ENCODE measurements around the gene FBXL2.
"Not testable (repeated sequence)": the region's sequence is repeated elsewhere in the genome, so short reads cannot be mapped to it uniquely, and the experiment has no call there.

Gene FBXL2

DNA sequence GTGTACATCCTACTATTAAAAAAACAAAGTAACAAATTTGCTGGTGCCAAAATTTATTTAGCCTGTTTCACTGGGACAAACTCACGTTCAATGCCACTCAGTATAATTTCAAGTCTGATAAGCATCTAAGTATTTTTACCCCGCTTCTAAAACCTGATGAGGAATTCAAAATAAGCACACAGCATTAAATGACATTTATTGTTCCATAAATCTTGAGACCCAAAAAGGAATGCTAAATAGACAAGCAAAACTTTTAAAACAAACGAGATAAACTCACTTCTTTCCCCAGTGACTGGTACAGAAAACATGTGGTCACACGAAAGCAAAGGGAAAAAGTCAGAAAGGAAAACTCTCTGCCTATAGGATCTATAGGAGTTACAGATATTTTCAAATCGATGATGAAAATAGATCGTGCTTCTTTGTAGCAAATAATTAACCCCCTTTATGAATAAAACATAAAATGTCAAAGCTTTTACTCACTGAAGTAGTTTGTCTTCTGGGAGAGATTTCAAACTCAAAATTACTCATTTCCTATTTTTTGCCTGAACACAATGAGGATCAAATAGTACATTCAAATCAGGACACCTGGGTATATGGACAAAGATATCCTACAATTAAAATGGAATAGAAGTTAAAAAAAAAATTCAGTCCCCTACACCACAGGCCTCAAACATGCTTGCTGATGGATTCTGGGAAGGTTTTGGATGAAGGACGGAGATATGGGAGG lies 111.3 kb downstream of the FBXL2 start:
- DNase-seq = no peak

- DNase-seq = no peak
These were observed 112.7 kb downstream of the FBXL2 start for GRCh38 chr3:33389908-33390307.

- DNase-seq = no peak
These were observed 114.2 kb downstream of the FBXL2 start for GRCh38 chr3:33391255-33391995.

GRCh38 chr3:33392144-33392543 lies 114.9 kb downstream of the FBXL2 start:
- no peak for DNase-seq

GRCh38 chr3:33392703-33393125 lies 115.5 kb downstream of the FBXL2 start:
- DNase-seq = no peak

DNA sequence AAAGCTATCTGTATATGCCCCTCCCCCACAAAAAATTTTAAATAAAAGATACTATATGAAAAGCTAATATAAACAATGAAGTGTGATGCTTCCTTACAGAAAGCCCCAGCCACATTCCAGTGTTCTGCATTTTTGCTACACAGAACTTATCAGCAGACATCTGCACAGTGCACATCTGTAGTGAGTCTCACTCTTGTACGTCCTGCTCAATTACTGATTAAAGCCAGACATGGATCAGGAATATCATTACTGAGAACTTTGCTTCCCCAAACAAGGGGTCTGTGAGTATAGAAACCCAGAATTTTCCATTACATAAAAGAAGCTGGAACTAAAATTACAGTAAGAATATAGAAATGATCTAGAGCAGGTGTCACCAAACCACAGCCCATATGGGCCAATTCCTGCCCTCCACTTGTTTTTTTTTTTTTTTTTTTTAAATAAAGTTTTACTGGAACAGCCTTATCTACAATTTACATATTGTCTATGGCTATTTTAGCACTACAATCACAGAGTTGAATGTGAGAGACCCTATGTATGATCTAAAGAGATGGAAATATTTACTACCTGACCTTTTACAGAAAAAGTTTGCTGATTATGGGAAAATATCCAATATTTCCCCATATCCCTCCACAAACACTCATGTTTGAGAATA lies 117.3 kb downstream of the FBXL2 start:
- DNase-seq = no peak

- DNase-seq = no peak
These were observed 118.7 kb downstream of the FBXL2 start for GRCh38 chr3:33395900-33396299.

DNA sequence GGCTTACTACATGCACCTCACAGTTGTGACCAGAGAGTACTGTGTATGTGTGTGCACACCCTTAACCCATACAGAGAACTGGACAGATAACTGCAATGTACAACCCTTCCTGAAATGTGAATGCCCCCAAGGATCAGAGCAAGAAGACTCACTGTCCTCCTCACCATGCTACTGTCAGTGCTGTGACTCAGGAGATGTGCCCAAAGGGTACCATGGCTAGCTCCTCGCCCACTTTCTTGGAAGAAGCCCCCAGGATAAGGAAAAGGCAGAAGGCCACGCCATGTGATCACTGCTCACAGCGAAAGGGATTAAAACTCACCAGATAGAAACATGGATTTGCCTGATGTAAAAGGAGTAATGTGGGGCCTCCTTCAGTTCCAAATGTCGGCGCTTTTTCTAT lies 121.2 kb downstream of the FBXL2 start:
- no peak for DNase-seq

DNA sequence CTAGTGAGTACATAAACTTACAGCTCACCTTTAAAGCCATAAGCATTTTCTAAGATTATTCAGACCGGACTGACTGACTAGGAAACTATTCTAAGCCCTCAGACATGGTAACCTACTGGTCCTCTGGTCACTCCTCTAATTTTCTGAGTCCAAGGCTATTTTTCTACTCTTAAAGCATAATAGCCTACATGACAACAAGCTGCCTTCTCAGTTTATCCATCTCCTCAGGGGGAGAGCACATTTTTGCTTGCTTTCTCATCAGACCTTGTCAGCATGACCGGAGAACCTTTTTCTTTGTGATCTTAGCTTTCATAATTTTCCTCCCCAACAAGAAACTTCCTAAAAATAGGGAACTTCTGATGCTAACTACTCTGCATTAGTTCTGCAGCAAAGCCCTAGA lies 124.5 kb downstream of the FBXL2 start:
- DNase-seq = no peak

- no peak for DNase-seq
These were observed 125.7 kb downstream of the FBXL2 start for GRCh38 chr3:33402936-33403335.

GRCh38 chr3:33403756-33404155 lies 126.5 kb downstream of the FBXL2 start:
- DNase-seq = no peak

DNA sequence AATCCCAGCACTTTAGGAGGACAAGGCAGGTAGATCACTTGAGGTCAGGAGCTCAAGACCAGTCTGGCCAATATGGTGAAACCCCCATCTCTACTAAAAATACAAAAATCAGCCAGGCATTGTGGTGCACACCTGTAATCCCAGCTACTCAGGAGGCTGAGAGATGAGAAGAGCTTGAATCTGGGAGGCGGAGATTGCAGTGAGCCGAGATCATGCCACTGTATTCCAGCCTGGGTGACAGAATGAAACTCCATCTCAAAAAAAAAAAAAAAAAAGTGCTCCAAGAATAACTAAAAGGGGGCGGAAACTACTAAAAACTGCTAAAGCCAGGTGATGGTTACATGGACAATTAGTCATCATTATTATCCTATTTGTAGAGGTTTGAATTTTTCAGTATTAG lies 133.6 kb downstream of the FBXL2 start:
- not testable (repeated sequence) for DNase-seq

GRCh38 chr3:33417066-33417673 lies 139.9 kb downstream of the FBXL2 start:
- DNase-seq = no peak

- DNase-seq = no peak
These were observed 142.7 kb downstream of the FBXL2 start for GRCh38 chr3:33419948-33420347.

DNA sequence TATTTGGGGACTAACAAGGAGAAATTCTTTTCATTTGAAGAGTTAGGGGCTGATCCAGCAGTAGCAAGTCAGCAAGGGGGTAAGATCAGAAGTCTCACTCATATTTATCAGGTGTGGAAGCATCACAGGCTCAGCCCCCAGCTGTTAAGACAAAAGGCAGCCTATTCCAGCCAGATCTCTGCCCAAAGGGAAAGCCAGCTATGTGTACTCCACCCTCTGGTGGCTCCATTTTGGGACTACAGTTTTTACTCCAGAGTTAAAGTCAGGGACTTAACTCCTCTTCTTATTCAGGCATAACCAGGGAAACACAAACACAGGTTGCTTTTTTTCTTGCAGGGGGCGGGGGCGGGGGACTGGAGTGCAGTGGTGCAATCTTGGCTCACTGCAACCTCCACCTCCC lies 143.7 kb downstream of the FBXL2 start:
- DNase-seq = no peak

DNA sequence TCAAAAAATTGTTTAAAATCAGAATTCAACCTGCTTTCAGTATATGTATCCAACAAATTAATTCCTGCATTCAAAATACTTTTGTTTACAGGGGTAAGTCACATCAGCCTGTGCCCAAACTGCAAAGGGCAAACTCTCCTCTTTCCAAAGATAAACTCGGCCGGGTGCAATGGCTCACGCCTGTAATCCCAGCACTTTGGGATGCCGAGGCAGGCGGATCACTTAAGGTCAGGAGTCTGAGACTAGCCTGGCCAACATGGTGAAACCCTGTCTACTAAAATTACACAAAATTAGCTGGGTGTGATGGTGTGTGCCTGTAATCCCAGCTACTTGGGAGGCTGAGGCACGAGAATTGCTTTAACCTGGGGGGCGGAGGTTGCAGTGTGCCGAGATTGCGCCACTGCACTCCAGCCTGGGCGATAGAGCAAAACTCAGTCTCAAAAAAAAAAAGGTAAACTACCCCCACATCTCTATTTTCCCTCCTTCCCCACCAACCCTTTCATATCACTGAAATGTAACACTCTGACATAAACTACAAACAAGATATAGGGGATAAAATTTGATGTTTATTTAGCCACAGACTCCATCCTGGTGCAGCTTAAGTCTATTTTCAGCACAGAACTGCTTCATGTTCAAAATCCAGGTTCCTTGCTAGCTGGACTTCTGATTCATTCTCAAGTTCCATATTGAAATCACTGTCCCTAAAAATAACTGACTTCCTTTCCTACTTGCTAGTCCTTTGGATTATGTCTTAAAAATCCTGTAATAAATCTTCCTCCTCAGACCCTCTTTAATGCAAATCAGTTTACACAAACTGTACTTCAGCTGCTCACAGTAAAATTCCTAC lies 147.6 kb downstream of the FBXL2 start:
- no peak for DNase-seq

DNA sequence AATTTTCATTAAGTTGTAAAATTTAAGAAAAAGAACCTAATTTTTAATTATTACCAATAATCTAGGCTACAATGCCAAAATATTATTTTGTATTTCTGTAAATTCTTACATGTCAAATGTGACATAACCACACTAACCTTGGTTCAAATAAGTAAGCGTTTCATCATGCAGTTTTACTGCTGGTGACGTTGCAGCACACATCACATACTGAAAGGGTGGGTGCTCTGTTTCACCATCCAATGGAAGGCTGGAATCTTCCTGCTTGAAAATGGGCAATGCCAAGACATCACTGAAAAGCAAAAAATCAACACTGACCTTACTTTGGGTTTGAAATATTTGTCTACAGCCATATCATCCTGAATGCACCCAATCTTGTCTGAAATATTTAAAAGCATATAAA lies 148.2 kb downstream of the FBXL2 start:
- no peak for DNase-seq

GRCh38 chr3:33426068-33426467 lies 148.8 kb downstream of the FBXL2 start:
- DNase-seq = no peak

DNA sequence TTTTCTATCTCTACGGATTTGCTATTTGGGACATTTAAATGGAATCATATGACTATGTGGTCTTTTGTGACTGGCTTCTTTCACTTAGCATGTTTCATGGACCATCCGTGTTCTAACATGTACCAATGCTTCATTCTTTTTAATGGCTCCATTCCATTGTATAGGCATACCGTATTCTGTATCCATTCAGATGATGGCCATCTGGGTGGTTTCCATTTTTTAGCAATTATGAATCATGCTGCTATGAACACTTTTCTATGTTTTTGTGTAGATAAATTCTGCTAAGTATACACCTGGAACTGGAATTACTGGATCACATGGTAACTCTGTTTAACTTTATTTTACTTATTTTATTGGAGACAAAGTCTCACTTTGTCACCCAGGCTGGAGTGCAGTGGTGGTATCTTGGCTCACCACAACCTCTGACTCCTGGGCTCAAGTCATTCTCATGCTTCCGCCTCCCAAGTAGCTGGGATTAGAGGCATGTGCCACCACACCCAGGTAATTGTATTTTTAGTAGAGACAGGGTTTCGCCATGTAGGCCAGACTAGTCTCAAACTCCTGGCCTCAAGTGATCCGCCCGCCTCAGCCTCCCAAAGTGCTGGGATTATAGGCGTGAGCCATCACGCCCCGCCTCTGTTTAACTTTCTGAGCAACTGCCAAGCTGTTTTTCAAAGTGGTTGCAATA lies 149.5 kb downstream of the FBXL2 start:
- DNase-seq = no peak

GRCh38 chr3:33428734-33429133 lies 151.5 kb downstream of the FBXL2 start:
- DNase-seq = no peak

GRCh38 chr3:33429306-33429705 lies 152.1 kb downstream of the FBXL2 start:
- not testable (repeated sequence) for DNase-seq

GRCh38 chr3:33430061-33430460 lies 152.8 kb downstream of the FBXL2 start:
- DNase-seq = no peak

Measured in NCI-H2107 (cell line).